ENCODE data around the gene NUP107.

DNA sequence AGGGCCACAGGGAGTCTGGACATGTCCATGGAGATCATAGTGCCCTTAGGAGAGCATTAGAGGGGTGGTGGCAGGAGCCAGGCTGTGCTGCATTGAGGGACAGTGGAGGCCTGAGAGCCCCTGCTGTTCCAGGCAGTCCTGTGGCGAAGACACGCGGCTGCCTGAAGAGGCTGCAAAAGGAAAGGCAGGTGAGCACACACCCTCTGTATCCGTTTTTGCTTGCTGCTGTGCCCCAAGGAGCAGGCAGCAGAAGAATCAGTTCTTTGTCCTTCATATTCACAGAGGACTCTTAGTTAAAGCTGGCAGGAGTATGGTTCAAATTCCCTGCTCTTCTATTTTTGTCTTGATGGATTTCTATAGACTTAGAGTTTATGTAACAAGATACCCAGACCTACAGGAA is 63.7 kb downstream of the NUP107 start:
- TF ChIP-seq, protein P1, sequence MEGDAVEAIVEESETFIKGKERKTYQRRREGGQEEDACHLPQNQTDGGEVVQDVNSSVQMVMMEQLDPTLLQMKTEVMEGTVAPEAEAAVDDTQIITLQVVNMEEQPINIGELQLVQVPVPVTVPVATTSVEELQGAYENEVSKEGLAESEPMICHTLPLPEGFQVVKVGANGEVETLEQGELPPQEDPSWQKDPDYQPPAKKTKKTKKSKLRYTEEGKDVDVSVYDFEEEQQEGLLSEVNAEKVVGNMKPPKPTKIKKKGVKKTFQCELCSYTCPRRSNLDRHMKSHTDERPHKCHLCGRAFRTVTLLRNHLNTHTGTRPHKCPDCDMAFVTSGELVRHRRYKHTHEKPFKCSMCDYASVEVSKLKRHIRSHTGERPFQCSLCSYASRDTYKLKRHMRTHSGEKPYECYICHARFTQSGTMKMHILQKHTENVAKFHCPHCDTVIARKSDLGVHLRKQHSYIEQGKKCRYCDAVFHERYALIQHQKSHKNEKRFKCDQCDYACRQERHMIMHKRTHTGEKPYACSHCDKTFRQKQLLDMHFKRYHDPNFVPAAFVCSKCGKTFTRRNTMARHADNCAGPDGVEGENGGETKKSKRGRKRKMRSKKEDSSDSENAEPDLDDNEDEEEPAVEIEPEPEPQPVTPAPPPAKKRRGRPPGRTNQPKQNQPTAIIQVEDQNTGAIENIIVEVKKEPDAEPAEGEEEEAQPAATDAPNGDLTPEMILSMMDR (IDR thresholded peaks at IDR 0.05) = no peak
- no peak for TF ChIP-seq POLR2A (IDR thresholded peaks at IDR 0.05)

All from testis (tissue), 2 donors.